Right ventricle myocardium superior (tissue), 1 donor: ENCODE data around the gene ABCA13. TPM values are rescaled to one million over a fixed set of nuclear protein-coding genes. Genes with fewer than 3 reads are reported as not detected.

Experiments used
- ATAC-seq: fragments of 200-7000 bp; cut with Tn5 transposase; one replicate; pipeline ENCODE4 v1.9.1; 2020; ENCODE audit warnings: mild to moderate bottlenecking; ENCODE audit not compliant: poor library complexity
- DNase-seq: peaks from one replicate; pipeline ENCODE4 v3.0.0-alpha.2; 2020
- intact Hi-C: fragments of 100-400 bp; cut with DNase I; formaldehyde crosslinking; loops from one replicate; pipeline ENCODE4 v1.11.2; 2022
- total RNA-seq: library from RNA; stranded (reverse); fragmentation: NEBNext Ultra II Directional; extraction: Animal tissue kit (Norgen Biotek cat#: 25700); gene quantifications from one replicate; pipeline ENCODE4 v1.2.1, GENCODE V29; 2021
- donor health status: DM: no; HTN: yes; CAD: no; lungs with severe emphysema.

The ABCA13 gene
- total RNA-seq, 1 donor from 2014 or later, result 0.16 TPM

GRCh38 chr7:48408731-48409130 lies 237.5 kb downstream of the ABCA13 start:
- ATAC-seq, result no peak
- no peak for DNase-seq
- intact Hi-C loops, result no loop called here

- no peak for ATAC-seq
- intact Hi-C loops, result no loop called here
- DNase-seq, result no peak
Measured at GRCh38 chr7:48411619-48412018, 240.4 kb downstream of the ABCA13 start.

- no peak for DNase-seq
- intact Hi-C loops, result no loop called here
- no peak for ATAC-seq
Measured at GRCh38 chr7:48414011-48414732, 242.9 kb downstream of the ABCA13 start.

GRCh38 chr7:48416327-48416908 lies 245.2 kb downstream of the ABCA13 start:
- intact Hi-C loops, result no loop called here
- no peak for ATAC-seq
- DNase-seq, result no peak

- ATAC-seq (no peak), DNase-seq (no peak)
- intact Hi-C loops, result no loop called here
Measured at GRCh38 chr7:48419401-48419800, 248.1 kb downstream of the ABCA13 start.

GRCh38 chr7:48420206-48420605 lies 248.9 kb downstream of the ABCA13 start:
- ATAC-seq, result no peak
- intact Hi-C loops, result no loop called here

GRCh38 chr7:48421357-48421756 lies 250.1 kb downstream of the ABCA13 start:
- ATAC-seq, result no peak

More at GRCh38 chr7:48420206-48420605, 248.9 kb downstream of the ABCA13 start:
- DNase-seq, result no peak

GRCh38 chr7:48424731-48425130 lies 253.5 kb downstream of the ABCA13 start:
- intact Hi-C loops, result loop anchor here (5.0 kb wide), 1 partner anchor 453 kb away; no protein-coding TSS in a partner anchor
- no peak for DNase-seq
- peak; percentile 49 for ATAC-seq

More at GRCh38 chr7:48421357-48421756, 250.1 kb downstream of the ABCA13 start:
- intact Hi-C loops, result no loop called here
- DNase-seq, result no peak

- ATAC-seq (no peak), DNase-seq (no peak)
- intact Hi-C loops, result loop anchor here (5.0 kb wide), 1 partner anchor 451 kb away; no protein-coding TSS in a partner anchor
Measured at GRCh38 chr7:48426331-48426965, 255.2 kb downstream of the ABCA13 start.

- DNase-seq (no peak), ATAC-seq (no peak)
- intact Hi-C loops, result loop anchor here (5.0 kb wide), 1 partner anchor 450 kb away; no protein-coding TSS in a partner anchor
Measured at GRCh38 chr7:48426966-48427555, 255.8 kb downstream of the ABCA13 start.

- DNase-seq, result no peak
- no peak for ATAC-seq
- intact Hi-C loops, result loop anchor here (5.0 kb wide), 1 partner anchor 450 kb away; no protein-coding TSS in a partner anchor
Measured at GRCh38 chr7:48427671-48428070, 256.4 kb downstream of the ABCA13 start.

GRCh38 chr7:48428091-48428684 lies 256.9 kb downstream of the ABCA13 start:
- intact Hi-C loops, result loop anchor here (5.0 kb wide), 1 partner anchor 449 kb away; no protein-coding TSS in a partner anchor
- ATAC-seq (no peak), DNase-seq (no peak)

- intact Hi-C loops, result loop anchor here (5.0 kb wide), 1 partner anchor 448 kb away; no protein-coding TSS in a partner anchor
- no peak for ATAC-seq
- DNase-seq, result no peak
Measured at GRCh38 chr7:48429117-48429516, 257.9 kb downstream of the ABCA13 start.

GRCh38 chr7:48438206-48438605 lies 266.9 kb downstream of the ABCA13 start:
- intact Hi-C loops, result no loop called here
- ATAC-seq, result no peak
- DNase-seq, result no peak

GRCh38 chr7:48441848-48442492 lies 270.7 kb downstream of the ABCA13 start:
- intact Hi-C loops, result no loop called here
- DNase-seq (no peak), ATAC-seq (no peak)

- ATAC-seq, result no peak
Measured at GRCh38 chr7:48443051-48443450, 271.8 kb downstream of the ABCA13 start.

GRCh38 chr7:48446721-48447120 lies 275.5 kb downstream of the ABCA13 start:
- no peak for DNase-seq
- intact Hi-C loops, result no loop called here
- ATAC-seq, result no peak

More at GRCh38 chr7:48443051-48443450, 271.8 kb downstream of the ABCA13 start:
- no peak for DNase-seq
- intact Hi-C loops, result no loop called here

- ATAC-seq (no peak), DNase-seq (no peak)
- intact Hi-C loops, result no loop called here
Measured at GRCh38 chr7:48452218-48452617, 281.0 kb downstream of the ABCA13 start.
